HL-60 (cell line): ENCODE results near the gene BRMS1.

ENCODE experiments used
- POLR2AphosphoS5 ChIP-seq: IDR thresholded peaks from 2 replicates; pipeline ENCODE4 v1.6.1; 2012; ENCODE audit warnings: low read depth
- TF ChIP-seq, protein P1 (sequence below): IDR thresholded peaks from one replicate; pipeline ENCODE4 v1.5.1; 2011; ENCODE audit warnings: low read length, control low read depth, inconsistent platforms; ENCODE audit not compliant: insufficient read depth

DNA sequence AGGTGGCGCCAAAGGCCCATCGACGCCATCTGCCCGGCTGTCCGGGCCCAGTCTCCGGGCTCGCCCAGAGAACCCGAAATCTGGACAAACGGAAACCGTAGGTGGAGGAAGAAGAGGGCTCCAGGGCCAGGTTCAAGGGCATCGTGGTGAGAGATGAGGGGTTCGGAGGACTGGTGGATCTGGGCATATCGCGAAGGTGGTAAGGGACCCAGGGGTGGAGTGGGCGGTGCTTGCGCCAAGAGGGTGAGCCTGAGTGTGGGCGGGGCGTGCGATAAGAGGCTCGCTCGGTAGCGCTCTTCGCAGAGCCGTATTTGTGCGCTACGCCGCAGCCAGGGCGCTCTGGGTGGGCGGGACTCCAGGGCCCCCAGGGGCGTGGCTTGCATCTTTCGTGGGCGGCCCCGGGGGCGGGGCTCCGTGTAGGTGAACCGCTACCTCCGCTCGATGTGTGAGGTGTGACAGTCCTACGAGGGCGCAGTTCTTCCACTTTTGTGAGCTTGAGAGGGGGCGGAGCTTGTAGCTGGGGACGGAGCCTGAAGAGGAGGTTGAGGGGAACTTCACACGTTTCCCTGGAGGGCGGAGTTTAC is 32.8 kb downstream of the BRMS1 start:
- TF ChIP-seq POLR2AphosphoS5: no peak
- TF ChIP-seq, protein P1, sequence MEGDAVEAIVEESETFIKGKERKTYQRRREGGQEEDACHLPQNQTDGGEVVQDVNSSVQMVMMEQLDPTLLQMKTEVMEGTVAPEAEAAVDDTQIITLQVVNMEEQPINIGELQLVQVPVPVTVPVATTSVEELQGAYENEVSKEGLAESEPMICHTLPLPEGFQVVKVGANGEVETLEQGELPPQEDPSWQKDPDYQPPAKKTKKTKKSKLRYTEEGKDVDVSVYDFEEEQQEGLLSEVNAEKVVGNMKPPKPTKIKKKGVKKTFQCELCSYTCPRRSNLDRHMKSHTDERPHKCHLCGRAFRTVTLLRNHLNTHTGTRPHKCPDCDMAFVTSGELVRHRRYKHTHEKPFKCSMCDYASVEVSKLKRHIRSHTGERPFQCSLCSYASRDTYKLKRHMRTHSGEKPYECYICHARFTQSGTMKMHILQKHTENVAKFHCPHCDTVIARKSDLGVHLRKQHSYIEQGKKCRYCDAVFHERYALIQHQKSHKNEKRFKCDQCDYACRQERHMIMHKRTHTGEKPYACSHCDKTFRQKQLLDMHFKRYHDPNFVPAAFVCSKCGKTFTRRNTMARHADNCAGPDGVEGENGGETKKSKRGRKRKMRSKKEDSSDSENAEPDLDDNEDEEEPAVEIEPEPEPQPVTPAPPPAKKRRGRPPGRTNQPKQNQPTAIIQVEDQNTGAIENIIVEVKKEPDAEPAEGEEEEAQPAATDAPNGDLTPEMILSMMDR: no peak
